ENCODE results near the gene P3H1.
A peak's percentile ranks its signal among the peaks of the same experiment; 100 is the strongest.
"Not testable (repeated sequence)": the region's sequence is repeated elsewhere in the genome, so short reads cannot be mapped to it uniquely, and the experiment has no call there.

P3H1 gene

DNA sequence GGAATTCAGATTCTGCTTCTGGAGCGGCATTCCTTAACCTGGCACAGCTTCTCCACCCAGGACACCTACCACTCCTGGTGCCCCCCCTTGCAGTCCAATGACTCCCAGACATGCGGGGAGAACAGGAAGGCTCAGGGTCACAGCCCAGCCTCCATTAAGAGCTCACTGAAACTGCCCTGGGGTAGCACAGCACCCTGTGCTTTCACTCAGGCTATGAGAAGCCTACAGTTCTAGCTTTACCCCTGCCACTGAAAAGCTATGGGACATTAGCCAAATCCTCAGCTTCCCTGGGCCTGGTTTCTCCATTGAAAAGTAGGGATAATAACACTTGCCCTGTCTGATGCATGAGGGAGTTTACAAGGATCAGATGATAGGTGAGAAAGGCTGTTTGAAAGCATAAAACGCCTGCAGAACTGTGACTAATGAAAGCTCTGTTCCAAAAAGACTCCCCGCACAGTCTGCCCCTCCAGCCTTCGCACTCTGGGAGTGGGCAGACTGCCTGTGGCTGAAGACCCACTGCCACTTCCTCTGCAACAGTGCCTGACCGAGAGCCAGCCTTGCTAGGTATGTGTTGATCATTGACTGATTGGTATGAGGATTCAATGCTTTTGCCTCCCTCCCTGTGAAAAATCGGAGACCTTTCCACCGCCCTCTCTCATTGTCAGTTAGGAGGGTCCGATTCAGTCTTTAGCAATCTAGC is 24.1 kb downstream of the P3H1 start:
- DNase-seq, result no peak

DNA sequence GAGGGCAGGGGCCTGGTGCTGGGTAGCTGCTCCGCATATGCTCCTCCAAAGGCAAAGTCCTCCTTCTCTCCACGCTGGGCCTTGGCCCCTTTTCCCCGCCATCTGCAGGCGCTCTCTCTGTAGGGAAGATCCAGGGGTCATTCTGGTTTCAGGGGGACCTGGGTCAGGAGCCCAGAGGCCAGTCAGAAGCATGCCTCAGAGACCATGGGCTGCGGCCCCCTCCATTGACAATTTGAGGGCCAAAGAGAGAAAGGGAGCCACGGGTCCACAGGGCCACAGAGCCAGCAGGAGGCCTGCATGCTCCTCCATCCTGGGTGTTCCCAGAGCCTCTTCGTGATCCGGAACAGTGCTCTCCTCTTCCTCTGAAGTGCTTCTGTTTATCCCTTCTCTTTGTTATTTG is 24.7 kb downstream of the P3H1 start:
- no peak for DNase-seq

DNA sequence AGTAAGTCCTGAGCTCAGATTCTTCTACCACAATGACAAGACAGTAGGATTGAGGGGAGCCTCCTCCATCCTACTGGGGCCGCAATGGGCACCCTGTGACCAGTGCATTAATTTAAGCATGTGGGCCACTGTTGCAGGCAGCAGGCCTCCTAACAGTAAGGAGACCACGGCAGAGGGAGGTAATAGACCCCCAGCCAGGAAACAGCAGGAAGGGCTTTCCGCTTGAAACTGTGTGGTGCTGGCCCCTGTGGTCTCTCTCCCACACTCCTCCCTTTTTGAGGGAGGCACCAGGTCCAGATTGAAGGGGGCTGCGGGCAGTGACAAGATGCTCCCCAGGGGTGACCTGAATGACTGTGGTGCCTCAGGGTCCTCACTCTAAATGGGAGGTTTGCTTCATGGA is 25.1 kb downstream of the P3H1 start:
- no peak for DNase-seq

DNA sequence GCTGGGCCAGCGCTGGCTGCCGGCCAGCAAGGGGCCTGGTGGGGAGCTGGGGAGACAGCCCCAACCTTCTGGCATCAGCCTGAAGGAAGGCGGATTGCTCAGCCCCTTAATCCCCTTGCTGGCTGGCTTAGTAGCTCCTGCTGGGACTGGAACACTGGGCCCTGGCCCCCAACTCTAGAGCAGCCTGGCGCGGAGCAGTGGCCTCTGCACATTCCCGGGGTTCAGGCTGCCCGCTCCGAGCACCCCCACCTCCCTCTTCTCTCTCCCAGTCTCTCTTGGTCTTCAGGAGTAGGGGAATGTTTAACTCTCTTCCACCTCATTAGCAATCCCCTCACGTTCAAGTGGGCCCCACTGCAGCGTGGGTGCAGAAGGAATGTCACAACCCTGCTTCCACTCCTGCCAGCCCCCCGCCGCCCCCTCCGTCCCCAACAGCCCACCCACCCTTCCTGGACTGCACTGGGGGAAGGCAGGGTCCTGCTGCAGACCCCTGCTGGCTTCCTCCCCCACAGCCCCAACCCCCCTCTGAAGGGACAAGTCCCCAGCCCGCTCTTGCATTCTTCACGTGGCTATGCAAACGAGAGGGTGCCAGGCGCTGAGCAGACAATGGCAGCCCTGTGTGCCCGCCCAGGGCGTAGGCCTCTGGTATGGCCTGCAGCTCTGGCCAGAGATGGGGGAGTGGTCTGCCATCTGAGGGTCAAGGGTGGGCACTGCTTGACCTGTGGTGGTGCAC is 25.8 kb downstream of the P3H1 start:
- no peak for DNase-seq

DNA sequence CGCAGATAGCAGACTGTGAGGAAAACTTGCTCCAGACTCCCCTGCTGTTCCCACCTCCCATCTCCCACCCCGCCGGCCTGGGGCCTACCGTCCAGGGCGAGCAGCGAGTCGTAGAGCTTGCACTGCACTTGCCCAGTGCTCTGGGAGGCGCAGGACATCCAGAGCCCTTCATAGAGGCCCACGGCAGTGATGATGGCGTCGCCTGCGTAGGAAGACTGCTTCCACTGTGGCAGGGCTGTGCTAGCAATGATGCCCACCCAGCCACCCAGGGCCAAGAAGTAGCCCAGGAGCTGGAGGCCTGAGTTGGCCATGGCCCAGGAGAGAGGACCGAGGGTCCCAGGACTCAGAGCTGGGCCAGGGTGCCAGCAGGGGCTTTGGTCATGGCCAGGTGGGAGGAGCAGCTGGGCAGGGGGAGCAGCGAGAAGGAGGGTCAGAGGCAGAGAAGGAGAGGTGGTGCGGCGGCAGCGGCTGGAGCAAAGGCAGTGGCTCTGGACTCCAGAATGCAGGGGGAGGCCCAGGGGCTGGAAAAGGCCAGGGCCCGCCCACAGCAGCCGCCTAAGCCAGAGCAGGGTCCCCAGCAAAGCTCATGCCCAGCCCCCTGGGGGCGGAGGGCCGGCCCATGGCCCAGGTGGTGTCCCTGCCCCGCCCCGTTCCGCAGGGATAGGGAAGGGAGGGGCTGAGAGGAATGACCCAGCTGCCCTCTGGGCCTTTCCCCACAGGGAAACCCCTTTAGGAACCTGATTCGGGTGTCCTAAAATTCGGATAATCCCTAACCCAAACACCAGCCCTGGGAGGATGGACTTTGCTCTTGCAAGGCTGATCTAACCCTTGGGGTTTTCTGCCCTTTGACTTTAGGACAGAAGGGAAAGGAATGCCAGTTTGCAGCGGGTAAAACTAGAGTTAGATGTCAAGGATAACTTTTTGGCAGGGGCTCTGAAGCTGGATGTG is 26.8 kb downstream of the P3H1 start, which contains the start of gene CLDN19:
Gene CLDN19 (minus strand): TSS at position 484 of the 948 bp plus-strand sequence. CDS start 173 bp downstream, at position 311.
- no peak for DNase-seq

DNA sequence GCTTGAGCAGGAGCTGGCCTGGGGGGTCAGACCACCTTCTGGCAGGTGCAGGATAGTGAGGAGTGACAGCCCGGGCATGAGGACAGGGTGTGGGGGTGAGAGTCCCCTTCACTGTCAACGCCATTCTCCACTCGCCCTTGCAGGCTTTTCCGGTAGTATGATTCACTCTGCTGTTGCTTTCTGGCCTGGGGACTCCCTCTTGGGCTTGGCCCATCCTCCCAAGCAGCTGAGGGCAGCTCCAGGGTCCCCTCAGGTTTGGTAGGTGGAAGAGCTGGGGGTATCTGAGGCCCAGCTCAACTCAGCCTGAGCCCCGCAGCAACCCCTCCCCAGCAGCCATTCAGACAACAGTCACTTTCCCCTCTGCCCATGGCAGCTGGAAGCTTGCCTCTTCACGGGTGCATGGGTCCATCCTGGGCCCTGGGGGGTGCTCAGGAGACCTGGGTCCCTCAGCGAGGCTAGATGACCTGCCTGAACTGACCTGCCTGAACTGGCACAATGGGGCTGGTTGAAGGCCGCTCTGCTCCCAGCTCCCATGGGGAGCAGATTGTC is 28.1 kb downstream of the P3H1 start:
- DNase-seq, result no peak

DNA sequence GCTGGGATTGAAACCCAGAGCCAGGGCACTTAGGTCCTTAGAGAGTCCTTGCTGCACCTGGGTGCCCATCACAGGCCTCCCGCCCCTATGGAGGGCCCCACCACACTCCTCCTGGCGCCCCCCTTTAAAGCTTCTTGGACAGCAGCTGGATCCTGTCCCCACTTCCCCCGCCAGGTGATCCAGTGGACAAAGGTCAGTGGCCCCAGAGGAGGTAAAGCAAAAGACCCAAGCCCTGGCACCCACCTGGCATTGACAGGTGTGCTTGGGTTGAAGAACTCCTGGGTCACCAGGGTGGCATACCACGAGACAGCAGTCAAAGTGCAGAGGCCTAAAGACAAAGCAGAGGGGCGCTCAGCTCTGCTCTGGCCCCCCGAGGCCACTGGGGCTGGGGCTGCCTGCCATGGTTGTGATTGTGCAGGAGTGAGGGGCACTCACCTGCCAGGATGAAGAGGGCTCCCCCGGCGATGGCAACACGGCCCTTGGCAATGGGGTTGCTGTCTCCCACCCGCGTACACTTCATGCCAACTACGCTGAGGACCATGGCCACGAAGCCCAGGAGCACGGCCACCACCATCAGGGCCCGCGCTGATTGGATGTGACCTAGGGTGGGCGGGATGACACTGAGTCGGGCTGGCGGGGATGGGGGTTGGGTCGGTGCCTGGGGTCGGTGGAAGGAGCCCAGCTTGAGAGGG is 28.7 kb downstream of the P3H1 start:
- DNase-seq, result no peak

DNA sequence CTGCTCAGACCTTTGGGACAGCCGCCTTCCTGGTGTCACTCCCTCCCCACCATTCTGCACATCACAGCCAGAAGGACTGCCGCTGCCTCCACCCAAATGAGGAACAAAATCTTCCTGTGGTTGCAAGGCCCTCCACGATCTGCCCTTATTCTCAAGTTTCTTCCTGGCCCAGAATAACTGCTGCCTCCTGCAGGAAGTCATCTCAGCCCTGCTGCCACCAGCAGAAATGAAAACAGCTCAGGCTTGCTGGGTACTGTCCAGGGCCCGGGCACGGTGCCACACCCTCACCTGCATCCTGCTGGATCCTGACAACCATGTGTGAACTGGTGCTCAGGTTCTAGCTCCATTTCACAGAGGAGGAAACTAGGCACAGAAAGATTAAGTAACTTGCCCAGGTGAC is 29.6 kb downstream of the P3H1 start:
- DNase-seq, result no peak

DNA sequence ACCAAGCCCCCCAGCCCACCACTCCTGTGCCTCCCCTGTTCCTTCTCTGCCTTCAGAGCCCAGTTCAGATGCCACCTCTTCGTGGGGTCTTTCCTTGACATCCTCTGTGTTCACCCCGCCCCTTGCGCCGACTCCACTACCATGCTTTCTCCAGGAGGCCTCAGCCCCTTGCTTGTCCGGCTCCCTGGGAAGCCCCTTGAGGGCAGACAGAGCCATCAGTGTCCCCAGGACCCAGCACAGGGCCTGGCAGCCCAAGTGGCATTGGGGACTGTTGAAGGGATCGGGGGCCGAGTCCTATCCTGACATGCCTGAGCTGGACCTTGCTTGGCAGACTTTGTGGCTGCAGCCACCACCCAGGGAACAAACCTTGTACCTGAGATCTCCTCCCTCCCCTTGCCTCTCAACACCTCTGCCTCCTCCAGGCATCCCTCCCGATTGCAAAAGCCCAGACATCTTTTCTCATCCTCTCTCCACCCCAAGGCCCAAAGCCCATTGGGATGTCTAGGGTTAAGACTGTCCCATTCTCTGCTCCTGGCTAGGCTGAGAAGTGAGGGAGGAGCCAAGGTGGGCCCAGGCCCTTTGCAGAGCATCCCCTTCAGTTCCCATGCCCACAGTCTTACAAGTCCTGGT is 30.1 kb downstream of the P3H1 start:
- no peak for DNase-seq

DNA sequence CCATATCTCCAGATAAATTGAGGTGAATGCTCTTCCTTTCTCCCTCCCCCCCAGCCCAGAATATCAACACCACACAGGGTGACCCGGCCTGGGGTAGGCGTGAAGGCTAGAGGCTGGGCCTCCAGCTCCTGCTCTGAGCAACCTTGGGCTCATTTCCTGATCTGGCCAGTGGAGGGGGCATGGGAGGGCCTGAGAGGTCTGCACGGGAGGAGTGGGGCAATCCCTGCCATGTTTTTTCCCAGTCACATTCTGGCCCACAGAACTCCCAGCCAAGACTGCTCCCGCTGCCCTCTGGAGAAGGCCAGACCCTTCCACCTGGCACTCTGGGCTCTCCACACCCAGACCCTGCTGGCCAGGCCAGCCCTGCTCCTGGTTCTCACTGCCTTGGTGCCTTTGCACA is 30.7 kb downstream of the P3H1 start:
- peak in 1 of 2 experiments; percentile 8 for DNase-seq

DNA sequence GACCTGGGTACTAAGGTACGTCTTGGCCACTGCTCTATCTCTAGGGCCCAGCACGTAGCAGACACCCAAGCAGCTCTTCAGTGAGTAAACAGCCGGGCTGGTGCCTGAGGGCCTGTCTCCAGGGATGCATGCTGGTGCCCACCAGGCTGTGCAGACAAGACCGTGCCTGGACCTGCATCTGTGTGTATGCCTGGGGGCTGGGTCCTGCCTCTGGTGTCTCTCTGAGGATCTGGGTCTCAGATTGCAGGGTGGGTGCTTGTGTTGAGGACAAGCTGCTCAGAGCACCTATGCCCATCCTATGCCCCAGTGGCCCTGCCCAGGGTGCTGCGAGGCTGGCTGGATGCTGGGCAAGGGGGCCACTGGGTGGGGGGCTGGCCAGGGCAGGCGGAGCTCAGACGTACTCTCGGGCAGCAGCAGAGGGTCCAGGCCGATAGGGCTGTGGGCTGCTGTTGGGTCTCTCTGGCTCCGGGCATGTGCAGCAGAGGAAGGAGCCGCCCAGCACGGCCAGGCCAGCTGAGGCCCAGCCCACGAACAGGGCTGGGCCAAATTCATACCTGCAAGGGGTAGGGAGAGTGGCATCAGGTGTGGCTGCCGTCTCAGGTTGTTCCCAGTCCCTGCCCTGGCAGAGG is 31.2 kb downstream of the P3H1 start:
- DNase-seq, result no peak

DNA sequence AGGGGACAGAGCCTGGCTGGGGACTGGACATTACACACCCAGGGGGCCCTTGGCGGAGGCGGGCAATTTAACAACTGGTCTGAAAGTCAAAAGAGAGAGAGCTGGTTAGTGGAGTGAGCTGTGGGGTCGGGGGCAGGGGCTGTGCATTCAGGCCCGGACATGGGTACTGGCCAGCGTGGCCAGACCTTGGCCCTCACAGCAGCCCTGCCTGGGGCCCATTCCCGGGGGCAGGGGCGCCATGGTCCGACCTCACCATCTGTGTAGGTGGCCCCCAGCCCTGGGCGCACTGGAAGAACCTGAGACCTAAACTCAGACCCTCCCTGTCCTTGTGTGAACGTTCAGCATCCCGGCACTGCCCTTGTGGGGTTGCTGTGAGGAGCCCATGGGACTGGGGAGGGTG is 31.8 kb downstream of the P3H1 start:
- no peak for DNase-seq

DNA sequence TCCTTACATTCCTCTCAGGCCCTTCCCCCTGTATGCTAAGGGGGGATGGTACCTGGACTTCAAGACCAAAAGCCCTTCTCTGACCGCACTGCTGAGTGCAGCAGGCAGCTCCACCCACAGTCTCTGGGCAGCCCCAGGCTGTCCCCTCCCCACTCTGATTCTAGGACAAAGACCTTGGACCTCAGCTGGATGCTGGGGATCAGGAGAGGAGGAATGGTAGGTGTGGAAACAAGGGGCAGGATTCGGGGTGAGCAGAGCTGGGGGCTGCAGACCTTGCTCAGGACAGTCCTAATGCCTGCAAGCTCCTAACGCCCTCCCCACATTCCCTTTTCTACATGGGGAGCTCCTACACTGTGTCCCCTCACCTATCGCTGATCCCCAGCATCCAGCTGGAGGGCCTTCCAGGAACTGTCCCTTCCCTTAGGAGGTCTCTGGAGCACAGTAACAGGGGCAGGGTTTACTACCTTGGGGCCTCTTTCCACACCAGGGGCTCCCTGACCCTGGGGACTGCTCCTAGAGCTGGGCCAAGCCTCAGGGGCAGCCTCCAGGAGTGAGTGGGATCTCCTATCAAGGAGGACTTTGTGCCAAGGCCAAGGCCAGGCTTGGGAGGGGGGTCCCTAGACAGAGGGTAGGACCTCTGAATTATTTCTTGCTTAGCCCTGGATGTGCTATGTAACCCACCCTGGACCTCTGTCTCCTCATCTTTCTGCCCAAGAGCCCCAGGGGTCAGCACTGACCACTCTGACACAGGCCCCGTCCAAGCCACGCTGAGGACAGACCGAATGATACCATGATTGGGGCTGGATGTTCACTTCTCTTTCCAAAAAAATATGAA is 32.4 kb downstream of the P3H1 start:
- no peak for DNase-seq

DNA sequence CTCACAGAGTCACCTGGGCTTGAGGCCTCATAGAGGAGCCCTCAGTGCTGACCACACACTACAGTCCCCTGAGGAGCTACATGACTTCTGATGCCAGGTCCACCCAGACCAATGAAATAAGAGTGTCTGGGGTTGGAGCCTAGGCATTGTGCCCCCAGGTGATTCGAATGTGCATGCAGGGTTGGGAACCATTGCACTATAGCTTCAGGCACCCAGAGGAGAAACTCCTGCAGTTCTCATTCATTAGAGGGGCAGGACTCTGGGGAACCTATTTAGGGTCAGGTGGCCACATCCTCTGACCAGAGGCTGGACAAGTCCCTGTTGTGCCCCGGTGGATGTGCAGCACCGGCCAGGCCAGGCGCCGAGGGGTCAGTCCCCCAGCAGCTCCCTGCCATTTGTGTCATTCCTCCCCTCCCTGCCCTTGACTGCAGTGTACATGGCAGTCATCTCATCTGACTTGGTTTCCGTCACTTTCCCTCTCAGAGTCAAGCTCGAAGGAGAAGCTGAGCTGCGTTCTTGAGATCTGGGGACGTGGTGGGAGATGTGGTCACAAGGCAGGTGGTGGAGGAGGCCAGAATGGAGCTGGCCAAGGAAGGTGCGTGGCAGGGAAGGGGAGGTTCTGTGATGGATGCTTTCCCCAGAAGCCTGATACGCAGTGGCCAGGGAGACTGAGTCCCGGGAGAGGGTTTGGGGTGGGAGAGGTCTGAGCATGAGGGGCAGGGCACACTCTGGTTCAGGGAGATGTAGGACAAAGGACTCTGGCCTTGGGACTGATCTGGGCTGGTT is 33.2 kb downstream of the P3H1 start:
- DNase-seq, result no peak

DNA sequence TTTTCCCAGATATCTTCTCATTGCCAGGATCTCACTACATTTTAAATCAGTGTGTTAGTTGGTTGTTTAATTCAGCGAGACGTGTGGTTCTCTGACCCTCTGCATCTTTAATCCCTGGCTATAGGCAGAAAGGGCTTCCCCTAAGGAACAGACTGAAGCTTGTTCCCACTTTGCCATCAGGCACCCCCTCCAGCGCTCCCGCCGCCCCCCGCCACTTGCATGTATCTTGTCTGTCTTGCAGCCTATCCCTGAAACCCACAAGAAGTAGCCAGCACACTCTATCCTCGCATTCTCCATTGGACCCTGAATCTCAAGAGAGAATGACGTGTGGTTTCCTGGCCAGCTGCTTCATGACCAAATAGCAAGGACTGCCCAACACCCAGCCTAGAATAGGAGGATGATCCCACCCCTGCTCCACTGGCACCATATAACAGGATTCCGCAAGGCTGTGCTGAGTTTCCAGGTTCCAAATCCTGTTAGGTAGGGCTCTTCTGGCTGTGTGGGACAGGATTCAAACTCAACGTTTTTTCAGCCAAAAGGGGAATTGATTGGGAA is 34.6 kb downstream of the P3H1 start:
- no peak for DNase-seq

DNA sequence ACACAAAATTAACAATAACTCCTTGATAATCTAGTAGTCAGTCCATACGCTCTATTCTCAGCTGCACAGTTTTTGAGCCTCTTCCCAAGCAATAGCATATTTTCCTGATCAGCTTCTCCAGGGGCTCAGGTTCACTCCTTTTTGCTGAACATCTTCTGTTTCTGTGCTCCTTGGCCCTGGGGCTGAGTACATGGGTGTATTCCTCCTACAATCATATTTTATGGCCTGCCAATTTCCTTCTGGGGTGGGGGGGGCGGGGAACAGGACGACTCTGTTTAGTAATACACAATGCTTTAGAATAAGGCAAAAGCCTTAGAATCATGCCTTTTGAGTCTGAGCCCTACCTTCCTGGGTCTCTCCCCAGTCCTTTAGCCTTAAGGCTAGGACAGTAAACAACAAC is 35.2 kb downstream of the P3H1 start:
- DNase-seq, result no peak

DNA sequence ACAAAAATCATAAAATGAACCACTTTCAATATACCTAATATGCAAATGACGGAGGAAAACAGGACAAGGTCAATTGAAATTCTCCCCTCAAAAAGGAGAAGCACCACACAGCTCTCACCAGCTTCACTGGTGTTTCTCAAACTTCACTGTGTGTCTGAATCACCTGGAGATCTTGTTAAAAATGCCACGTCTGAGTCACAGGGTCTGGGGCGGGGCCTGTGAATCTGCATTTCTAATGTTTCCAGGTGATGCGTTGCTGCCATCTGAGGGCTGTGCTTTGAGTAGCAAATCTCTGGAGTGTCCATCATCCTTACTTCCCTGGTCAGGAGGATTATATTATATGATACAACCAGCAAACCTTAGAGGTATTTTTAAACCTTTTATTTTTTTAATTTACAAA is 35.8 kb downstream of the P3H1 start:
- no peak for DNase-seq

DNA sequence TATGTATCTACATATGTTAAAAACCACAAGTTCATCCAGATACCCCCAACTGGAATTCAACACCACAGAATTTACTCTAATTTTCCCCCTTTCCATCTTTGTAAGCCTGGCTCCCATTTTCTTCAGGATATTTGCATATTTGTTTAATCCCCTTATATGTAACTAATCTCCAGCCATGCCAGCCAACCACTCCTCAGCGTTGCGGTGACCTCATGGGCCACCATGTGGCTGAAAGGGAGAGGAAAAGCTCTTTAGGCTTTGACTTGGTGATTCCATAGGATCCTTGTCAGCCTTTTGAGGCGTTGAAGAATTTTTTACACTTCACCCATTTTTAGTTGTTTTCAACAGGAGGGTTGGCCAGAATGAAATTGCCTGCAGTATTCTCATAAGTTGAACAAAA is 36.8 kb downstream of the P3H1 start:
- peak in 1 of 2 experiments; percentile 2 for DNase-seq

DNA sequence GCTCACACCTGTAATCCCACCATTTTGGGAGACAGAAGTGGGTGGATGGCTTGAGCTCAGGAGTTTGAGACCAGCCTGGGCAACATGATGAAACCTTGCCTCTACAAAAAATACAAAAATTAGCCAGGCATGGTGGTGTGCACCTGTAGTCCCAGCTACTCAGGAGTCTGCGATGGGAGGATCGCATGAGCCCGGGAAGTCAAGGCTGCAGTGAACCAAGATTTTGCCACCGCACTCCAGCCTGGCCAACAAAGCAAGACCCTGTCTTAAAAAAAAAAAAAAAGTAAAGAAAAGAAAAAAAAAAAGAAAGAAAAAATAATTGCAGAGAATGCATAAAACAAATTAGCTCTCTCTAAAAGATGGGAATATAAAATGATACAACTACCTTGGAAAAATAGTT is 41.0 kb downstream of the P3H1 start:
- DNase-seq, result not testable (repeated sequence)
